ENCODE measurements around the gene PIP5K1B. TPM values are rescaled to one million over a fixed set of nuclear protein-coding genes. Genes with fewer than 3 reads are reported as not detected.

The PIP5K1B gene
- total RNA-seq, 1 donor from 2014 or later, result 1.3 TPM

Other genes with a start within 250 kb of the PIP5K1B start
- not detected in 2 replicates for gene TMEM252, start 164.4 kb upstream of the PIP5K1B start, total RNA-seq

Data from astrocyte (in vitro differentiated cells and primary cell).